GM19438 (cell line): ENCODE data around the gene SPEN.
"Not testable (repeated sequence)": the region's sequence is repeated elsewhere in the genome, so short reads cannot be mapped to it uniquely, and the experiment has no call there.

Source experiments
- ATAC-seq: cut with Tn5 transposase; IDR thresholded peaks from one replicate; pipeline ENCODE4 v1.9.1; 2021; ENCODE audit warnings: low read depth; ENCODE audit not compliant: unreplicated experiment

The SPEN gene

DNA sequence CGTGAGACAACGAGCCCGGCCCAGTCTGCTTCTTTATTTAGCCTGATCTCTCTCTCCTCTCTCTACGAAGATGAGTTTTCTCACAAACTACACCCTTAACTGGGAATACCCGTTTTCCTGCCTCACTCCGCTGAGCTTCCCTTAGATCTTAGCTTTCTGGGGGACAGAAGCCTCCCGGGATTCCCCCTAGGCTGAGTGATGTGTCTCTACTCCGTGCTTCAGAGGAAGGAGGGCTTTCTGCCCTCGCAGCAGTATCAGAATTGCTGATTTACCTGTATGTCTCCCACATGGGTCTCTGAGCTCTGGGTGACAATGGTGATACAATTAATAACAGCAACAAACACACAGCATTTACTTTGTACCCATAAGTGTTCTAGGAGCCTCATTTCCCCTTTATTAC, 127.3 kb downstream of the SPEN start:
- ATAC-seq = peak; percentile 43

DNA sequence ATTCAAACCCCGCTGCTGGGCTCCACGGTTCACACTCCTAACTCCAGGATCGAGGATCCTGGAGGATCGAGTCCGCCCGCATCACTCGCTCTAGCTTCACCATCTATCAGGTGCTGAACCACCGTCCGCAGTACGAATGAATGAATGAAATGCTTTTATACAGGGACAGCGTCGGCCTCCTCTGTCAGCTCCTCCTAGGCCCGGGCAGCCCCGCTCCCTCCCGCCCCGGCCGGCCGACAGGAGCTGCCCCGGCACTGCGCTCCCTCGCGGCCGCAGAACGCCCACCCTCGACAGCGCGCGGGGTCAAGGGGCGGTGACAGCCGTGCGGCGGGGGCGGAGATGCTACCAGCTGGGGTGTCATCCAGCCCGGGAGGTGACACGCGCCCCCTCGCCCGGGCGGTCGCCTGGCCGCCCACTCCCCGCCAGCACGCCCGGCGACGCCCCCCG, 127.9 kb downstream of the SPEN start:
- peak; percentile 49 for ATAC-seq

DNA sequence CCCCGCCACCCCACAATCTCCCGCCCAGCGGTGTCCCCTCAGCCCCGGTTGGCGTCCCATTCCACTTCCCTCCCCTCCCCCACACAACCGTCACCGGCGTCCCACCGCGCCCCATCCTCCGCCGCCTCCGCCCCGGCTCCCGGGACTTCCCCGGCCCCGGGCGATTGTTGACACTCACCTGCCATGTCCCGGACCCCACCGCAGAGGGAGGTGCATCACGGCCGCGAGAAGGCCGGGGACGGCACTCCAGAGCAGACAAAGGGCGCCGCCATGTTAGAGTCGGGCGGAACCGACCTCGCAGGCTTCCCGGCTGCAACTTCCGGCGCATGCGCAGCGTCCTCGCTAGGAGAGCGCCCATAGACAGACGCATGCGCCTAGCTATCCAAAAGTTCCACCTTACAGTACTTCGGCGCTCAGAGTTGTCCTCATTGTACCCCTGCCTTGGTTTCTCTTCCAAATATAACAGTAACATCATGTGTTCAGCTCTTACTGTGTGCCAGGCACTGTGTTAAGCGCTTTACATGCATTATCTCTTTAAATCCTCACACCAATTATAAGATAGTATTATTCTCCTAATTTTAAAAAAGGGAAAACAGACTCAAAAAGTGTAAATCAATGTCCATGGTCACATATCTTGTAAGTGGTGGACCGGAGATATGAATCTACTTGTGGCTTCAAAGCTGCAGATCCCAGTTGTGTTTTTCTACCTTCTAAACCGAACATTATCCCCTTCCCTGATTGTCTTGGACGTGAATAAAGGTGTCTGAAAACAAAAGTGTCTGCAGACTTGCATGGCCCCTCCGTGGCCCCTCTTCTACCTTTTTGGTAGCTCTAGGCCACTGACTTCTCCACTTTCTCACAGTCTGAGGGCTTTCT, 128.5 kb downstream of the SPEN start, which contains the start of gene ZBTB17:
ZBTB17 (minus strand) TSS at position 297 of the 876 bp plus-strand sequence. CDS start 27,606 bp downstream, outside the sequence.
- peak; percentile 60 for ATAC-seq

DNA sequence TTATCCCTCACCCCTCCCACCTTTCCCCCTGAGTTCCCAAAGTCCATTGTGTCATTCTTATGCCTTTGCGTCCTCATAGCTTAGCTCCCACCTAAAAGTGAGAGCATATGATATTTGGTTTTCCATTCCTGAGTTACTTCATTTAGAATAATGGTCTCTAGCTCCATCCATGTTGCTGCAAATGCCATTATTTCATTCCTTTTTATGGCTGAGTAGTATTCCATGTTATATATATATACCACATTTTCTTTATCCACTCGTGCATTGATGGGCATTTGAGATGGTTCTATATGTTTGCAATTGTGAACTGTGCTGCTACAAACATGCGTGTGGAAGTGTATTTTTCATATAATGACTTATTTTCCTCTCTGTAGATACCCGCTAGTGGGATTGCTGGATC, 130.4 kb downstream of the SPEN start:
- not testable (repeated sequence) for ATAC-seq

DNA sequence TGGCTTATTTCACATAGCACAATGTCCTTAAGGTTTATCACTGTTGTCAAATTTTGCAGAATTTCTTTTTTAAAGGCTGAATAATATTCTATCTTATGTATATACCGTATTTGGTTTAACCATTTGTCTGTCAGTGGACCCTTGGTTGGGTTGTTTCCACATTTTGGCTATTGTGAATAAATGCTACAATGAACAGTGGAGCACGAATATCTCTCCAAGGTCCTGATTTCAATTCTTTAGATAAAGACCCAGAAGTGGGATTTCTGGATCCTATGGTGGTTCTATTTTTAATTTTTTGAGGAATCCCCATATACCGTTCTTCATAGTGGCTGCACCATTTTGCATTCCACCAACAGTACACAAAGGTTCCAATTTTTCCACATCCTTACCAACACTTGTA, 134.2 kb downstream of the SPEN start:
- ATAC-seq = no peak

DNA sequence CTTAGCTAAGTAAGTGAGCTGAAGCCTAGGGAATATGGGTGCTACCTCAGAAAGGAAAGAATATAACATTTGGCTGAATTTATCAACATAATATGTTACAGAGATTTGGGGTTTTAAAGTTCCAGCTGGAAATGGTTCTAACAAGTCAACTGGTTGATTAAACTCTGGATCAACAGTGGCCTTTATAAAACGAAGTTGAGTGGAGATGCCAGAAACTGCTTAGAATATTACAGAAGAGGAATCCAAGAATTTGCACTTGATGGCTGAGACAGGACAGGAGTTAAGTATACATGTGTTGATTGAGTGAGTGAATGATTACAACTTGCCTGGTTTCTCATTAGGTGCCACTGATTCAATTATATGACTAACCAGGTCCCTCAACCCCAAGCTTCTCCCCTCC, 135.8 kb downstream of the SPEN start:
- ATAC-seq = no peak

DNA sequence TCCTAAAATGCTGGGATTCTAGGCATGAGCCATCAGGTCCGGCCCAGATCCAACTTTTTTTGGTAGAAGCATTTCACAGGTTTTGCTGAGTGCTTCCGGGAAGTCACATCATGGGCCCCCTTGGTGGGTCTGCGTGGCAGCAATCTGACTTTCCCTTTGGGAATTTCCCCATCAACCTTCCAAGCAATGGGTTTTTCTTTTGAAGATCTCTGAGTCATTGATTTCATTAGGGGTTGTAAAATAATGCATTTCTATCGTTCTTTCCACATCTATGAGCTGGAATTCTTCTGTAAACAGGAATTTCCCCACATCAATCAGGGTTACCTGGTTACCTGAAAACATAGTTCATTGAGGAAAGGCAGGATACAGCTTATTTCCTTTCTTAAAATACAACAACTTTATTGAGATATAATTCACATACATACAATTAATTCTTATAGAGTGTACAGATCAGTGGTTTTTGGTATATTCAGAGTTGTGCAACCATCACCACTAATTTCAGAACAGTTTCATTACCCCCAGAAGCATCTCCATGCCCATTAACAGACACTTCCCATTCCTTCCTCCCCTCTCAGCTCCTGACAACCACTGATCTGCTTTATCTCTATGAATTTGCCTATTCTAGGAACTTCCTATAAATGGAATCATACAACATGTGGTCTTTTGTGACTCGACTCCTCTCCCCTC, 138.2 kb downstream of the SPEN start:
- ATAC-seq = no peak

DNA sequence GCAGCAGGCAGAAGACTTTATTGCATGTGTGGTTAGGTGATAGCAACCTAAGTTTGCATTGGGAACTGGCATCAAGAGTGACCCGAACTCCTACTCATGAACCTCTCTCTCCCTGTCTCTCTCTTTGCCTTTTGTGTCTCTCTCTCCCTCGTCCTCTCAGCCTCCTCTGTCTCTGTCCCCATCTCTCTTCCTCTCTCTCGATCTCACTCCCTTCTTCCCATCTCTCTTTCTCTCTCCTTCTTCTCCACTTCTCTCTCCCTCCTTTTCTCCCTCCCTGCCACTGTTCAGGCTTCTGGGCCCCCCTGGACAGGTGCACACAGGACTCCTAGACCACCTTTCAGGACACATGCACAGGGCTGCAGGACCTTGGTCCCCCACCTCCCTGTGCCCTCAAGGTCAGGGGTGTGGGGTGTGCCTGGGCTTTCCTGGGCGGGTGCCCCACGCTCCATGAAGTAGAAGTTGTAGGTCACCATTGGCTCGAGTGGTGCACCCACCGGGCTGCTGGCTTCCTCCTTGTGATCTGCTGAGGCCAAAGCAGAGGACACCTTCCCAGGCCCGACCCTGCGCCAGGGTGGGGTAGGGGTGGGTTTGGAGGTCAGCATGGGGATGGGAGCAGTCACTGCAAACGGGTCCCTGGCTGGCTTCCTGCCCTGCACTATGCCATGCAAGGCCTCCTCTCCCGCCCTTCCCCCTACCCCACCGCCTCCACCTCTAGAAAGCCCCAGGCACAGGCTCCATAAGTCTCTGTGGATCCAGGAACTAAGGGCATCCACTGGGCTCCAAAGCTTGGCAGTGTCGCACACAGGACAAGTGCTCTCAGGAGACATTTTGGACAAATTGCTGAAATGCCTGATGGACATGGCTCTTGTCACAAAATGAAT, 141.6 kb downstream of the SPEN start:
- ATAC-seq = no peak

DNA sequence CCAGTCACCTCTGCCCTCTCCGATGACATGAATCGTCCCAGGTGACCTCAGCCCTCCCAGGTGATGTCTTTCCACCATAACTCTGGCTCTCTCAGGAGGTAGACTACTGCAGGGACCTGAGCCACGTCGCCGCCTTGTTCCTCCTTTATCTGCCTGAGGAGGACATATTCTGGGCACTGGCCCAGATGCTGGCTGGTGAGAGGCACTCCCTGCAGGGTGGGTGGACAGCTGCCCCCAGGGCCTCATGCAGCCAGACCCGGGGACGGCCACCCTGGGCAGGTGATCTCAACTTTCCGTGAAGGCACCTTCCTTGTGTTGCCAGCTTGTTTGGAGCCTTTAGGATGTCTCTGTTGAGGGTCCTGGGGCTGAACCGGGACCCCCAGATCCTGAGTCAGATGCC, 142.3 kb downstream of the SPEN start:
- no peak for ATAC-seq
